HCT116 (cell line): ENCODE measurements around the gene SMC1B. TPM values are rescaled to one million over a fixed set of nuclear protein-coding genes. Genes with fewer than 3 reads are reported as not detected.
A peak's percentile ranks its signal among the peaks of the same experiment; 100 is the strongest.

Experiments
- ATAC-seq: fragments of 200-7000 bp; cut with Tn5 transposase; 2 replicates; pipeline ENCODE4 v1.9.1; 2020; ENCODE audit warnings: mild to moderate bottlenecking, moderate library complexity
- Bru-seq: library from RNA; stranded (reverse); fragments of 400-500 nt; gene quantifications from one replicate; lab custom pipeline; 2021; lab: Mats Ljungman, UMichigan
- BruChase-seq, 2 experiments: library from RNA; stranded (reverse); fragments of 400-500 nt; gene quantifications; one replicate each; lab custom pipeline; 2021; lab: Mats Ljungman, UMichigan
- BruUV-seq: library from RNA; stranded (reverse); fragments of 400-500 nt; replicated peaks from 2 replicates; lab custom pipeline; 2021; lab: Mats Ljungman, UMichigan
- CTCF ChIA-PET: fragments of 300-600 bp; sonication (Branson Sonifier 250); formaldehyde crosslinking; loops from one replicate; lab custom pipeline; 2021; ENCODE audit warnings: antibody characterized with exemption; lab: Charles Lee
- POLR2A ChIA-PET: fragments of 300-600, 350-600 bp; sonication (Branson Sonifier 250); formaldehyde crosslinking; loops from one replicate; lab custom pipeline; 2021; ENCODE audit warnings: antibody characterized with exemption; lab: Charles Lee
- RAD21 ChIA-PET, 2 experiments: fragments of 300-600 bp; sonication (Branson Sonifier 250); formaldehyde crosslinking; loops; one replicate each; lab custom pipeline; 2023; ENCODE audit warnings: low total read pairs in 2 of 2; ENCODE audit not compliant: uncharacterized antibody in 2 of 2, unreplicated experiment in 2 of 2, low non-redundant PET in 1 of 2; lab: Charles Lee
- DNase-seq: peaks from one replicate; pipeline ENCODE4 v3.0.0-alpha.2; 2010; ENCODE audit warnings: low read depth, low spot score
- H2AFZ ChIP-seq: fragments of 200-600 bp; shearing (Covaris generic), sonication (generic); 2 replicates; pipeline ENCODE4 v1.6.1; 2017; ENCODE audit warnings: low read depth, mixed run types, mixed read lengths, antibody characterized with exemption, low read length; ENCODE audit not compliant: poor library complexity, severe bottlenecking
- H3K27ac ChIP-seq: 2 replicates; pipeline ENCODE4 v1.5.1; 2012; ENCODE audit warnings: low read depth, low read length
- H3K27me3 ChIP-seq: fragments of 200-600 bp; sonication (generic); 2 replicates; pipeline ENCODE4 v1.6.1; 2016; ENCODE audit warnings: mixed run types, low read length, mixed read lengths; ENCODE audit not compliant: insufficient read depth
- H3K36me3 ChIP-seq, 2 experiments: fragments of 200-500 bp in 1 of 2; fragments of 200-600 bp in 1 of 2; sonication (Bioruptor generic) in 1 of 2; sonication (generic) in 1 of 2; 2 replicates each; pipeline versions ENCODE4 v1.5.1 to v1.6.1; 2014 to 2016; ENCODE audit warnings: low read length in 2 of 2, inconsistent platforms in 1 of 2, mixed read lengths in 1 of 2, mixed run types in 1 of 2; ENCODE audit not compliant: insufficient read depth in 2 of 2, control insufficient read depth in 1 of 2
- H3K4me1 ChIP-seq, 2 experiments: fragments of 200-600 bp in 1 of 2; sonication (generic) in 1 of 2; 2 replicates each; pipeline versions ENCODE4 v1.5.1 to v1.6.1; 2012 to 2017; ENCODE audit warnings: low read length in 2 of 2, inconsistent platforms in 1 of 2, mild to moderate bottlenecking in 1 of 2, mixed read lengths in 1 of 2, mixed run types in 1 of 2, moderate library complexity in 1 of 2; ENCODE audit not compliant: insufficient read depth in 2 of 2, control insufficient read depth in 1 of 2
- H3K4me2 ChIP-seq: fragments of 200-600 bp; sonication (generic); 2 replicates; pipeline ENCODE4 v1.6.1; 2017; ENCODE audit warnings: mixed run types, low read length, mixed read lengths
- H3K4me3 ChIP-seq, 2 experiments: fragments of 200-600 bp in 1 of 2; sonication (generic) in 1 of 2; replicated peaks in 1 of 2; 2 replicates each; pipeline ENCODE4 v1.5.1; 2011 to 2016; ENCODE audit warnings: low read length in 2 of 2, control low read depth in 1 of 2, low read depth in 1 of 2, mild to moderate bottlenecking in 1 of 2, mixed read lengths in 1 of 2, mixed run types in 1 of 2
- H3K79me2 ChIP-seq: fragments of 200-600 bp; sonication (generic); 2 replicates; pipeline ENCODE4 v1.6.1; 2017; ENCODE audit warnings: mild to moderate bottlenecking, mixed run types, low read length, moderate library complexity, mixed read lengths; ENCODE audit not compliant: insufficient read depth
- H3K9ac ChIP-seq: fragments of 200-600 bp; sonication (generic); 2 replicates; pipeline ENCODE4 v1.6.1; 2016; ENCODE audit warnings: low read length, mixed read lengths
- H3K9me2 ChIP-seq: fragments of 200-600 bp; sonication (generic), shearing (Covaris generic); 2 replicates; pipeline ENCODE4 v1.6.1; 2017; ENCODE audit warnings: mixed run types, mild to moderate bottlenecking, moderate library complexity; ENCODE audit not compliant: insufficient read depth
- H3K9me3 ChIP-seq, 2 experiments: fragments of 200-500 bp in 1 of 2; fragments of 200-600 bp in 1 of 2; sonication (Bioruptor generic) in 1 of 2; sonication (generic) in 1 of 2; 2 replicates each; pipeline ENCODE4 v1.6.1; 2014 to 2017; ENCODE audit warnings: low read length in 2 of 2, mixed read lengths in 2 of 2, inconsistent platforms in 1 of 2, low read depth in 1 of 2, mild to moderate bottlenecking in 1 of 2, mixed run types in 1 of 2, moderate library complexity in 1 of 2; ENCODE audit not compliant: control insufficient read depth in 1 of 2, insufficient read depth in 1 of 2
- H4K20me1 ChIP-seq: fragments of 200-600 bp; sonication (generic), shearing (Covaris generic); 2 replicates; pipeline ENCODE4 v1.6.1; 2017; ENCODE audit warnings: mixed run types, mild to moderate bottlenecking, moderate library complexity; ENCODE audit not compliant: insufficient read depth
- CBX3 ChIP-seq: IDR thresholded peaks from 2 replicates; pipeline ENCODE4 v1.6.1; 2012; ENCODE audit warnings: low read depth
- CEBPB ChIP-seq: IDR thresholded peaks from 2 replicates; pipeline ENCODE4 v1.6.1; 2012; ENCODE audit warnings: low read depth
- MAX ChIP-seq: IDR thresholded peaks from 2 replicates; pipeline ENCODE4 v1.6.1; 2012
- POLR2AphosphoS5 ChIP-seq: IDR thresholded peaks from 2 replicates; pipeline ENCODE4 v1.6.1; 2011; ENCODE audit warnings: mild to moderate bottlenecking, low read depth, low read length, moderate library complexity
- SIN3A ChIP-seq: IDR thresholded peaks from 2 replicates; pipeline ENCODE4 v1.6.1; 2012; ENCODE audit warnings: low read depth
- ZBTB33 ChIP-seq: IDR thresholded peaks from 2 replicates; pipeline ENCODE4 v1.6.1; 2011; ENCODE audit warnings: mild to moderate bottlenecking, low read length, moderate library complexity; ENCODE audit not compliant: insufficient replicate concordance; ENCODE audit errors: extremely low read depth
- intact Hi-C: fragments of 100-400 bp; cut with micrococcal nuclease; formaldehyde crosslinking; loops from 2 replicates; pipeline ENCODE4 v1.10.0; 2022
- long read RNA-seq: library from polyadenylated mRNA; unstranded; transcript quantifications from one replicate; pipeline ENCODE4 v2.0.0, GENCODE V29; 2021; ENCODE audit not compliant: unreplicated experiment
- polyA plus RNA-seq: library from polyadenylated mRNA; unstranded; fragments of >200 nt; gene quantifications from 2 replicates; pipeline ENCODE4 v1.2.1, GENCODE V29; 2012; ENCODE audit warnings: missing spikeins
- total RNA-seq: library from RNA; stranded (reverse); gene quantifications from one replicate; pipeline ENCODE4 v1.2.1, GENCODE V29; 2021; ENCODE audit not compliant: unreplicated experiment

The SMC1B gene
- not detected for total RNA-seq
- 0.02 and 0.09 TPM in 2 replicates for polyA plus RNA-seq
- percentile 17 among the genes with signal in this experiment for Bru-seq, nascent RNA
- BruChase-seq, experiment 1, labeled RNA remaining after a 6-hour chase = percentile 15 among the genes with signal in this experiment
- percentile 14 among the genes with signal in this experiment for BruChase-seq, experiment 2, labeled RNA remaining after a 2-hour chase
- long read RNA-seq = 0 reads

- ATAC-seq (peak; percentile 93), DNase-seq (peak; percentile 87)
- H2AFZ ChIP-seq = peak within 1 kb of the TSS; percentile 64
- no peaks in the 10 kb centered on the region for H3K27me3 ChIP-seq
- no peaks in the 10 kb centered on the region for H3K79me2 ChIP-seq
- H3K9me3 ChIP-seq = no peaks in the 10 kb centered on the region
- no peaks in the 10 kb centered on the region for H3K9me2 ChIP-seq
- H3K9ac ChIP-seq = peak within 1 kb of the TSS; percentile 84
- no peaks in the 10 kb centered on the region; a peak in 1 of 4 replicates for H3K36me3 ChIP-seq
- peak within 1 kb of the TSS; percentile 58 for H3K27ac ChIP-seq
- ChIA-PET CTCF (no interaction called here), RAD21 (no interaction called here), POLR2A (interaction anchor here (0.7 kb wide), 1 partner anchor 9 kb away, joined by 3 read pairs; no protein-coding TSS in a partner anchor)
- intact Hi-C loops = no loop called here
- BruUV-seq = TSS peak; percentile 89
- H3K4me1 ChIP-seq = peaks cover 9 to 14% of the 10 kb centered on the region in 2 experiments
- H4K20me1 ChIP-seq = no peaks in the 10 kb centered on the region
- peak within 1 kb of the TSS; percentile 90 for H3K4me2 ChIP-seq
- peak within 1 kb of the TSS; percentile 56 to 58 for H3K4me3 ChIP-seq
- peak; percentile 92 for TF ChIP-seq CBX3
- peak; percentile 35; the same call in 1 of the 2 replicates for TF ChIP-seq POLR2AphosphoS5
- peak; percentile 98 for TF ChIP-seq MAX
- TF ChIP-seq SIN3A = peak; percentile 71; the same call in 1 of the 2 replicates
- peak; percentile 96 for TF ChIP-seq ZBTB33
- no peak for TF ChIP-seq CEBPB
Observed at GRCh38 chr22:45413368-45414211, at the start of gene SMC1B, which contains the start of gene RIBC2. TSS of gene SMC1B (minus strand) at chr22:45413599. CDS start at chr22:45413567, 32 bp downstream. TSS of gene RIBC2 (plus strand) at chr22:45413693. CDS start at chr22:45413887, 194 bp downstream.
